Measurements from ENCODE around the gene PRSS33. TPM values are rescaled to one million over a fixed set of nuclear protein-coding genes. Genes with fewer than 3 reads are reported as not detected.

Gene PRSS33
- not detected for total RNA-seq

- DNase-seq = no peak
Measured at GRCh38 chr16:2787406-2787805, at the start of gene PRSS33. Gene PRSS33 (minus strand): TSS chr16:2787560. CDS start chr16:2786547, 1,013 bp downstream.

- no peak for DNase-seq
Measured at GRCh38 chr16:2836646-2837508, 49.5 kb upstream of the PRSS33 start.

GRCh38 chr16:2835638-2836493 is 48.5 kb upstream of the PRSS33 start:
- DNase-seq = no peak

GRCh38 chr16:2834968-2835367 is 47.6 kb upstream of the PRSS33 start:
- DNase-seq = no peak

GRCh38 chr16:2833776-2834175 is 46.4 kb upstream of the PRSS33 start:
- no peak for DNase-seq

- DNase-seq = no peak
Measured at GRCh38 chr16:2831203-2831602, 43.8 kb upstream of the PRSS33 start.

GRCh38 chr16:2830355-2830695 is 43.0 kb upstream of the PRSS33 start:
- no peak for DNase-seq

GRCh38 chr16:2829501-2830354 is 42.4 kb upstream of the PRSS33 start, which contains the start of gene ZG16B:
Gene ZG16B (plus strand): TSS chr16:2830303. CDS start chr16:2830442, 139 bp downstream.
- no peak for DNase-seq

- no peak for DNase-seq
Measured at GRCh38 chr16:2828876-2829430, 41.6 kb upstream of the PRSS33 start.

GRCh38 chr16:2828521-2828840 is 41.1 kb upstream of the PRSS33 start:
- DNase-seq = no peak

- no peak for DNase-seq
Measured at GRCh38 chr16:2827831-2828520, 40.6 kb upstream of the PRSS33 start.

- DNase-seq = no peak
Measured at GRCh38 chr16:2827374-2827791, 40.0 kb upstream of the PRSS33 start.

- no peak for DNase-seq
Measured at GRCh38 chr16:2826591-2827373, 39.4 kb upstream of the PRSS33 start.

GRCh38 chr16:2825906-2826305 is 38.5 kb upstream of the PRSS33 start:
- DNase-seq = no peak

GRCh38 chr16:2825049-2825742 is 37.8 kb upstream of the PRSS33 start:
- no peak for DNase-seq

- DNase-seq = no peak
Measured at GRCh38 chr16:2824626-2825025, 37.3 kb upstream of the PRSS33 start.

- no peak for DNase-seq
Measured at GRCh38 chr16:2822496-2822895, 35.1 kb upstream of the PRSS33 start.

- no peak for DNase-seq
Measured at GRCh38 chr16:2822158-2822495, 34.8 kb upstream of the PRSS33 start.

- DNase-seq = no peak
Measured at GRCh38 chr16:2821487-2822157, 34.3 kb upstream of the PRSS33 start.
